HTERT RPE-1 (cell line): ENCODE measurements around the gene GIMAP8.

Source experiments
- in situ Hi-C: fragments of 300-500 bp; cut with MboI; formaldehyde crosslinking; loops from 4 replicates; pipeline ENCODE4 v1.14.3; 2020; ENCODE audit warnings: low sequenced_read_pairs

Gene GIMAP8

DNA sequence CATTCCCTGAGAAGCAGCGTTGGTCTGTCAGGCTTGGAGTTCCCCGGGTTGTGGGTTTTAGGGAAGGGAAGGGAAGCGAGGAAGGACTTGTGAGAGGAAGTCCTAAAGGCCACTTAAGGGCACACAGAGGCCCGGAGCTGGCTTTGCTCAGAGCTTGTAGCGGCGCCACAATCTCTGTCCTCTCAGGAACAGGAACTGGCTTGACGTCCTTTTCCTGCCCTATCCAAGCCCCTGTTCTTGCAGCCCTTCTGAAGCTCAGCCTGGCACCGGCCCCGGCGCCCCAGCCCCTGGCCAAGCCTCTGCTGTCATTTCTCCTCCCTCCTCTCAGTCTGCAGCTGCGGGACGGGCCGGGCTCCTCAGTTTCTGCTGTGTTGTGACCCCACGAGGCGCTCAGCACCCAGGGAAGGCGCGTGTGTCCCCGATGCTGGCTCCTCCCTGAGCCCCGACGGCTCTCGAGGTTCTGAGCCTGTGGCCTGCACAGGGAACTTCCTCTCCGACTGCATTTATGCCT lies at the start of gene GIMAP8:
GIMAP8 (plus strand) TSS at position 140 of the 511 bp plus-strand sequence. CDS start 16,069 bp downstream, outside the sequence.
- in situ Hi-C loops = no loop called here

DNA sequence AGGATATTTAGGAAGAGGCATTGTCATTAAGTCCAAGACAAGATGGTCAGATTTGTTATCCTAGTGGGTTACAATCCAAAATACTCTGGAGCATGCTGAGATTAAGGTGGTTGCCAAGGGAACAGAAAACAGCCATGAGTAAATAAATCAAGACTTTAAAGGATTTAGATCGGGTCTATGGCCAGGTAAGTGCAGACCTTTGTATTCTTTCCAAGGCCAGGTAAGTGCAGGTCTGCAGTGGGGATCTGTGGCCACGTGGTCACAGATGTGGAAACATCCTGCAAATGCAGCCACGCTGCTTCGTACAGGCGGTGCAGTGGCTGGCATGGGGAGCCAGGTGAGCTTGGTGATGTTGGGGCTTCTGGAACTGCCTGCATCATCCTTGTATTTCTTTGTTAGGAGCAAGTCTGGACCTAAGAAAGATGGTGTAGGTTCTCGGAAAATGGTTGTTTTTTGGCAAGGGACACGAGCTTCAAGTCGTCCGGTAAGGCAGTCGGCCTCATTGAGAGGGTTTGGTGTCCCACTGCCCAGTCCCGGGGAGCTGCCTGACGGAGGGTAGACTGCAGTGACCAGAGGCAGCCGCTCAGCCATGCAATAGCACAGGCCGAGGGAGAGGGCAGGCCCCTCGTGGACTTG lies 49.5 kb upstream of the GIMAP8 start:
- in situ Hi-C loops = no loop called here

DNA sequence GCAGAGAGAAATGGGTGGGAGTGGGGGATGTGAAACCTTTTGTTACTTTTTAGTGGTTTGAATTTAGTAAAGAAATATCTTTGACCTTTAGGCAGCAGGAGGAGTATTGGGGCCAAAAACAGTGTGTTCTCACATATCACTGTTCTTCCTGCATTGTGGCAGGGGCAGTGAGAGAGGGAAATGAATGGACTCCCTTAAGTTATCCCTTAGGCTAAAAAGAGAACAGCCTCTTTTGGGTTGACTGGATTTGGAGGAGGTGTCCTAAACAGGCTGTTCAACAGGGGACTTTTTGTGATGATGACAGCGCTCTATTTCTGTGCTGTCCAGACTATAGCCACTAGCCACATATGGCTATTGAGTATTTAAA lies 49.0 kb upstream of the GIMAP8 start:
- in situ Hi-C loops = no loop called here

DNA sequence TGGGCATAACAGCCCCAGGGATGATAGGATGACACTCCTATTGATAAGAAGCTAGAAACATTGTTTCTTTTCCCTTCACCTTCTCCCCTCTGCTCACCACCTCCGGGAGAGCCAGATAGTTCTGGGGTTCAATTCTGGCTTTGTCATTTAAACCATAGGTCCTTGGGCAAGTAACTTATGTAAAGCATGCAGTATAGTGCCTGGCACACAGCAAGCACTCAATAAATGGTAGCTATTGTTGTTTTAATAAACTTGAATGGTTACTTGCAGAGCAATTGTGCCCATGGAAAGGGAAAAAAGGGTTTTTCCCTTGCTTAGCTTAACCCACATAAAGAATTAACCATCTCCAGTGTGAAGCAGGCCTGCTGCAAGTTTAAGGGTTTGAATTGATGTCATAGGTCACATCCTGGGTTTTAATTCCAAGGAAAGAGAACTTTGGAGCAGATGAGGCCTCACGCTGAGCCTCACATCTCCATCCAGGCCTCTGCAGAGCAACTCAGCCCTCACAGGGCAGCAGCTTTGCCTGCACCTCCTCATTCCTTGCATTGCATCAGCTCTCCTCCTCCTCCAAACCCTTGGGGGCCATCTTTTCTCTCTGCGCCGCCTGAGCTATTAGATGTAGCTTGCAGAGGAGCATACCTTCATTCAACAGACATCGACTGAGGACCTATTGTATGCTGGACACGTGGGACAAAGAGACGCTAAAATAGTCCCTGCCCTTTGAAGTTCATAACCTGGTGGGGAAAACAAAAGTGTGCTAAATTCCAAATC lies 48.4 kb upstream of the GIMAP8 start:
- in situ Hi-C loops = no loop called here

DNA sequence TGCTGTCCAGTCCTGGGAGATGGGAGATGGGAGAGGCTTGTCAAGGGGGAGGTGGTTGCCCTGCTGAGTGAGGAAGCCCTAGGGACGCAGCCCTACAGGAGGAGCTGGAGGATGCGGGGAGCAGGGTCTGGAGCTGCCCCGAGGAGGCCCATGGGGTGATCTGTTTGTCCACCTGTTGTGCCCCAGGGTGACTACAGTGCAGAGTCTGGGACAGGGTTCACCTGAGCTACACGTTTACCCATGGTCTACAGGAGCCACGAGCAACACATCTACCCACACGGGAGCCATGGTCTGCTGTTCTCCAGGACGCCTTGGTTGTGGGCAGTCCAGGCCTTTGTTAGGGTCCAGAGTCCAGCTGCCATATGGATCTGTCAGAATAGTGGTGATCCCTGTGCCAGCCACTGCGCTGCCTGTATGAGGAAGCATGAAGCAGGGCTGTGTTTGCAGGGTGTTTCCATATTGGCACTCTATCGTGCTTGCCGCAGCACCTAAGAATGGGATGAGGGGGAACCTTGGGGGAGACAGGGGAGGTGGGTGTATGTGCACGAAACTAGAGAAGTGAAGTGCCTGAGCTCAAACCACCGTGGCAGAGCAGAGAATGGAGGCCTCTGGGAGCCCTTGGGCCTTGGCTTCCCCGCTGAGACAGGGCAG lies 47.6 kb upstream of the GIMAP8 start:
- in situ Hi-C loops = no loop called here

DNA sequence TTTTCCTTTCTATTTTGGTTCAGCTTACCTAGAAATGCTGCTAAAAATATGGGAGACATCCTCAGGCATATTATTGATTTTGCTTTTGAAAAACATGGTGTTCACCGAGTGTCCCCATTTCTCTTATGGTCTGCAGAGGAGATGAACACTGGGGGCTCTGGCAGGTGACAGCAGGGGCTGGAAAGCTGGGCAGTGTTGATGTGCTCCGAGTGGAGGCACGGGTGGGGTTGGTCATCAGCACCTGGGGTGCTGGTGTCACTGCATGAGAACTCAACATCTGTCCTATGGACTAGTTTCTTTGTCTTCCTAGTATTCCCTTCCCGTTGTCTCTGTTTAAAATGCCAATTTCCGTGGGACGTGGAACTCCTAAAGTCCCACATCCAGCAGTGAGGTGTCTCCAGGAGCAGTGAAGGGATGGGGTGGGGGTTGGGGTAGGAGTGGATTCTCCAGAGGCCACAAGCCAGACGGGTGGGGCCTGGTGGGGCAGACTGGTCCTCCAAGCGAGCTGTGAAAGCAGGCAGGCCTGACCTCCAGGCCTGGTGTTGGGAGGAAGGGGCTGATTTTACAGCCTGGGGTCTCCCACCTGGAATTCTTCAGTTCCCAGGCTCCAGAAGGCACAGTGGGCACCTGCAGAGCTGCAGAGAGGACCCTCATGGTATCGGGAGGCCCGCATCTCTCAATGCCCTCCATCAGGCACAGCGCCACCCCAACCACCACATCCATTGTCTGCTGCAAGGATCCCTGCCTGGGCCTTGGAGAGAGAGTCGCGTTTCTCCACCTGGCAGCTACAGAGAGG lies 46.9 kb upstream of the GIMAP8 start:
- in situ Hi-C loops = no loop called here

DNA sequence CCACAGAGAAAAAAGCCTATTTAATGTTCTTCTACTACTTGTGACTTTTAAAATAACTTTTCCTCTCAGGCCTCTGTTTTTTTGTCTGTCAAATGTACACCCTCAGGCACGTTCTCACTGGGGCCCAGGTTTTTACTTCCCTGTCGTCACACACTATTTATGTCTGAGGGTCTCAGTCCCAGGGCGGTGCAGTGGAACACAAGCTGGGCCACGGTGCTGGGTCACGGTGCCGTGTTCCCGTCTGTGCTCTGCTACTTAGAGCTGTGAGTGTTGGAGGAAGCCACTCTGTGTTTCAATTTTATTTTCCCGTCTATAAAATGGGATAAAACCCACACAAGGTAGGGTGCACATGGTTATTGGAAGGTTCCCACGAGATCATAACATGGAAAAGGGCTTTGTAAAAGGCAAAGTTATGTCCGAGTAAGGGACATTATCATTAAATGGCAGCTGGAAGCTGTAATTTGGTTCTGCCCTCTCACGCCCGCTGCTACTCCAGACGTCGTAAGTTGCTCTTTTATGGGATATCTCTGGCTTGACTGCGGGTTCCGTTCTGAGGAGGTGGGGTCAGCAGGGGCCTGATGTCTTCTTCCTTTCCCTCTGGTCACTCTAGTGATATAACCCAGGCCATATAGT lies 46.1 kb upstream of the GIMAP8 start:
- in situ Hi-C loops = no loop called here

DNA sequence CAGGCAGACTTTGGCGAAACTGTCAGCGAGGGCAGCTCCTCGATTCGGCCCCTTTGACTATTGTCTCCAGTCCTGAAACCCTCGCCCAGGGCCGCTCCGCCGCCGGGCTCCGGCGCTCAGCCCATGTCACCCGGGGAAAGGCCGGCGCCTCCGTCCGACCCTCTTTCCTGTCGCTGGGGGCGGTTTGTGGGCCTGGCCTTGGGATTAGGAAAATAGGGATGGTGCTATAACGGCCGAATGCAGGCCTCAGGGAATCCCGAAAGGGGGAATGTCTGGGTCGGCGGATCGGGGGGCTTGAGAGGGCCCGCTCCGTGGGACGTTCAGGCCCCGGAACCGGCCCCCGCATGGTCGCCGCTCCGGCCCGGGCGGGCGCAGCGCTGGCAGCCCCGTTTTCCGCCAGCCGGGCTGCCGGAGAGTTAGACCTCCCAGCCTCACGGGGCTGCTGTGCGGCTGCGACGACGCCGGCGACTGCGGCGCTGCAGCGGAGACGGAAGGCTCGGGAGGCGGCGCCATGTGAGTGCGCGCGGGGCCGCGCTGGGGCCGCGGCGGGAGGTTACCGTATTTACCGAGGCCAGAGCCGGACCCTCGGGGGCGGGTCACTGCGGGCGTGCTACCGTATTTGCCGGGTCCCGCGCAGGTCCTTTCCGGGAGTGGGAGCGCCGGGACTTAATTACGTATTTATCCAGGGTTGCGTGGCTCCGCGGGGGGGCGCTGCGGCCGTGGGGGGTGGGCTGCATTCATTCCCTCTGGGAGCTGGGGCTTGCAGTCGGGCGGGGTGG lies 45.4 kb upstream of the GIMAP8 start:
- in situ Hi-C loops = no loop called here

DNA sequence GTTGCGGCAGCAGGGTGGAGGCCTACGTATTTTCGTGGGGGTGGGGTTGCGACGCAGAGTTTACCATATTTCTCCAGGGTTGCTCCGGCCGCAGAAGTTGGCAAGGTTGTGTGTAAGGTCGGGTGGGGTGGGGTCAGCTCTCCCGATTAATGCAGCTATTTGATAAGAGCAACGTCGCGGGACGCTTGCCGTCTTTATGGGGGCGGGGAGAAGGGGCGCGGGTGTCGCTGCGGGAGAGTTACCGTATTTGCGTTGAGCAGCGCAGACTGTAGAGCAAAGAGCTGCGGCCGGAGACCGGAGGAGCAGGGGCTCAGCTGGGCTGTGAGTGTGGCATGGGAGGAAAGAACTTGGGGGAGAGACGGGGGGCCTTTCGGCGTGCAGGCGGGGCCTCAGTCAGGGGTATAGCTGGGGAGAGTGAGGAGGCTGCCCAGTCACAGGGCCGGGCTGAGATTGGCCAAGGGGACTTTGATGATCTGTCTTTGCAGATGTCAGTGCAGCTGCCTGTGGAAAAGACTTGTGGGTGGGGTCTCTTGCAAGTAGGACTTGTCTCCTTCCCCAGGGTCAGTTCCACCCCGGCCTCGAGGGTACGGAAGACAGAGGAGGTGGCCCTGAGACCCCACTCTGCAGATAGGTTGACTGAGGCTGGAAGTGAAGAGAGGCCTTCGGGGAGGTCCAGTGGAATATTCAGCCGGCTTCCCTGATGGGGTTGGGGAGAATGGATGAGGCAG lies 44.7 kb upstream of the GIMAP8 start:
- in situ Hi-C loops = no loop called here

DNA sequence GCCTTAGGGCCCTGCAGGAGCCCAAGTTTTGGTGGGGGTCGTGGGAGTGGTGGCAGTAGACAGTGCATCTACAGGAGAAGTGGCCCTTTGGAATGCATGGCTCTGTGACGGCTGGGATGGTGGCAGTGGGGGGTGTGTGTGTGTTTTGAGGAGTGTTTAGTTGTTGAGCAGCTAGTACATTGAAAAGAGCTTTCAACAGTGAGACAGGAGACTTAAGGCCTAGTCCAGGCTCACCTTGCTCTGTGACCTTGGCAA lies 44.2 kb upstream of the GIMAP8 start:
- in situ Hi-C loops = no loop called here

DNA sequence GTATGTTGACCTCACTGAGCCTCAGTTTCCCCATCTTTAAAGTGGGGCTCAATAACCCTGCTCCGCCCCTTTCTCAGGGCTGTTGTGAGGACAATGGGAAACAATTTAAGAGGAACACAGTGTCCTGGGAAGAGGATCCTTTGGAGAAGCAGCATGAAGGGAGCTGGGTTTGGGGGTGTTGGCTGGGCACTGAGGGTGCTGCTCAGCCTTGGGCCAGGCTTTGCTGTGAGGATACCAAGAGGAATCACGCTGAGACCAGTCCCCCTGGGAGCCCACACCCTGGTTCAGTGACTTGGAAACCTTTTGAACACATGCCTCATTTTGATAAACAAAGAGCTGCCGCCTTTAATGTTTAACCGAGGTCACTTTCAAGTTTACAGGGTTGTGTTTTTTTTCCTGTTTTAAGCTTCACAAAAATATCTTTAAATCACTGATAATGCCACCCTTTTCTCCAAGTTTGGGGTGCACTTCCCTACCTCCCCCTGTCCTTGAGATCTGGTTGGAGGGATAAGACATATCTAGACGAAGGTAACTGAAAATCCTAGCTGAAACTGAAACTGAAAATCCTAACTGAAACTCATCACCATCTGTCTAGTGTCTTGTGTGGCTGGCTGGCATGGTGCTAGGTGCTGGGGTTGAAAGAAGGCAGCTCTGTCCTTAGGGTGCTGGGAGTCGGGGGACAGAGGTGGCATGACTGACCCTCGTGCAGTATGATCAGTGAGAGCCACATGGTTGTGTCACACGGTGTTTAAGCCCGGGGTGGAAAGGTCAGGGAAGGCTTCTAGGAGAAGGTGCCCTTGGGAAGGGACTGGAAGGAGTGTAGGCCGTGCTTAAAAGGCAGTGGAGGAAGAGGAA lies 43.6 kb upstream of the GIMAP8 start:
- in situ Hi-C loops = no loop called here

DNA sequence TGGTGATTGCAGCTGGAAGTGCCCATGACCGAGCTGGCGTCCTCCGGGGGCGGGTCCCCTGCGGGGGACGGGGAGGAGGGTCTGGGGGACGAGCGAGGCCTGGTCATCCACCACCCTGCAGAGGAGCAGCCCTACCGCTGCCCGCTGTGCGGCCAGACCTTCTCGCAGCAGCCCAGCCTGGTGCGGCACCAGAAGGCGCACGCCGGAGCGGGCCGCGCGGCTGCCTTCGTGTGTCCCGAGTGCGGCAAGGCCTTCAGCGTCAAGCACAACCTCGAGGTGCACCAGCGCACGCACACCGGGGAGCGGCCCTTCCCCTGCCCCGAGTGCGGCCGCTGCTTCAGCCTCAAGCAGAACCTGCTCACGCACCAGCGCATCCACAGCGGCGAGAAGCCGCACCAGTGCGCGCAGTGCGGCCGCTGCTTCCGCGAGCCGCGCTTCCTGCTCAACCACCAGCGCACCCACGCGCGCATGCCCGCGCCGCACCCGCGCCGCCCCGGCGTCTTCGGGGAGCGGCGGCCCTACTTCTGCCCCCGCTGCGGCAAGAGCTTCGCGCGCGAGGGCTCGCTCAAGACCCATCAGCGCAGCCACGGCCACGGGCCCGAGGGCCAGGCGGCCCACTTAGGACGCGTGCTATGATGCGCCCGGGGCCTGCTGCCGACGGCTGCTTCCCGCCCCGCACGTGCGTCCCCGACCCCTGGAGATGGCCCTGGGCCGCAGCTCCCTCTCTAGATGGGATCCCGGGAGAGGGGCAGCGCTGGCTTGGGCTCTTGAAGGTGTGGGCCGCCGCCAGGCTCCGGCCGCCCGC lies 42.6 kb upstream of the GIMAP8 start:
- in situ Hi-C loops = no loop called here

DNA sequence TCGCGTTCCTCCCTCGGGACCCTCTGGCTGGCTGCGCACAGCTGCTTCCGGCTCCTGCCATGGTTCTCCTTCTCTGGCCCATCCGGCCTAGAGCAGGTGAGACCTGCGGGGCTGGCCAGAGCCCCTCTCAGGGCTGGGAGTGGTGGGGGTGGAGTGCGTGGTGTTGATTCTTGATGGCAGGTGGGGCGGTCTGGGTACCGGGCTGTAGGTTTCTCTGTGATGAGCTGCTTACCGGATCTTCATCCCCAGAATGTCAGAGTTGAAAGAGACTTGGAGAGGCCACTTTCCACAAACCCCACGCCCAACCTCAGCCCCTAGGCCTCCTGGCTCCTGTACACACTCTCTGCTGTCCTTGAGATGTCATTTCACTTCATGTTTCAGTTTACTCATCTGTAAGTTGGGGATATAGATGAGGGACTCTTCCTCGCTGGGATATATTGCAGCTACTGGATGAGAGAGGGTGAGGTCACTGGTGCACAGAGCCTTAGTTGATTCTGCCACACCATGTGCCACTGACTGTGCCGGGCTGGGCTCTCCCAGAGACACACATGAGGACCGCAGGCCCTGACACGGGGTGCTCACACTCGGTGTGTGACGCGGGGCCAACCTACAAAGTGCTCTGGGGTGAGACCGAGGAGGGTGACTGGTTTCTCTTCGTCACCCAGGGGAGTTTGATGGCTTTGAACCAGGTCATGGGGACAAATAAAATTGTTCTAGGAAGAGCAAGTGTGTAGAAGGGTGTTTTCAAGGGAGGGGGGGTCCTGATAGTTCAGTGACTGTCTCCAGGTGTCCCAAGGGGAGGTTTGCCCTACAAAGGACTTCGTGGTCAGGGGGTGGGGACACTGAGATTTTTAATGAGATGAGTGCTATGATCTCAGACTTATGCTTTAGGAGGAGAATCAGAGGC lies 41.8 kb upstream of the GIMAP8 start:
- in situ Hi-C loops = no loop called here

DNA sequence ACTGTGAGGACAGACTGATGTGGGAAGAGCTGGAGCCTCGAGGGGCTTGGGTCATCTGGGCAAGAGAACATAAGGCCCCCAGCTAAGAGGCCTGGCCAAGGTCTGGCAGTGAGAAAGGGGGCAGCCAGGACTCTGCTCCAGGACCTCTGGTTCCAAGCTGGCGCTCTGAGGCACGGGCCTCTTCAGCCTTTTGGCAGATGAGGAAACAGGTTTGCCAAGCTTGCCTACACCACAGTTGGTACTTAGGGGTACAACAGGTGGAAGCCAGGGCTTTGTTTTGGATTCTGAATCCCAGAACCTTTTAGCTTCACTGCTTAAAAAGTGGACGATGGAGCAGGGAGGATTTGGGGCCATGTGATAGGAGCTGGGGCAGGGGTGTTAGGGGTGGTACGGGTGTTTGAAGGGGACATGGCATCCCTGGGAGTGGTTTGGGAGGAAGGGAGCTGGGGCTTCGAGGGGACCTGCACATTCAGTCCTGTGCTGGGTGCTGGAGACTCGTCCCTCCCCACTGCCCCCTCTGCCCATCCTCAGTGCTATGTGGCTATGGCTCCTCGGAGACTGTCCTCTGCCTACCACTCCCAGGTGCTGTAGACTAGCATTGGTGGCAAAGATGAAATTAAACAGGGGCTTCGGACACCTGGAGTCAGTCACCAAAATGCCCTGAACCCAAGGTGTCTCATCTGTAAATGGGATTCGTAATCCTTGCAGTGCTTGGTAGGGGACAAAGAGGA lies 41.0 kb upstream of the GIMAP8 start:
- in situ Hi-C loops = no loop called here

DNA sequence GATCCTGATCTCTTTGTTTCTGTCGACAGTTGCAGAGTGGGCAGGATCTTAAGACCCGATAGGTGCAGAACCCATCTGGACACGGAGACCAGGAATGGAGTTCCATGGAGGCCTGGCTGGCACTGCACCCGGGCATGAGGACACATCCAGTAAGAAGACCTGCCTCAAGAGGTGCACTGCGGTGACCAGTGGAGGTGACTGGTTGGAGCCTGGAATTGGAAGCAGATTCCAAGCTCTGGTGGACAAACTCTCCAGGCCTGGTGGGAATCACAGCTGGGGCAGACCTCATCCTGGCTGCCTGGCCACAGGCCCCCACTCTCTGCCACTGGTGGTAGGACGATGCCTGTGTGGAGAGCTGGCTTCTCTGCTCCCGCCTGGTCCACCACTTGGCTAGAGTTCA lies 40.3 kb upstream of the GIMAP8 start:
- in situ Hi-C loops = no loop called here

DNA sequence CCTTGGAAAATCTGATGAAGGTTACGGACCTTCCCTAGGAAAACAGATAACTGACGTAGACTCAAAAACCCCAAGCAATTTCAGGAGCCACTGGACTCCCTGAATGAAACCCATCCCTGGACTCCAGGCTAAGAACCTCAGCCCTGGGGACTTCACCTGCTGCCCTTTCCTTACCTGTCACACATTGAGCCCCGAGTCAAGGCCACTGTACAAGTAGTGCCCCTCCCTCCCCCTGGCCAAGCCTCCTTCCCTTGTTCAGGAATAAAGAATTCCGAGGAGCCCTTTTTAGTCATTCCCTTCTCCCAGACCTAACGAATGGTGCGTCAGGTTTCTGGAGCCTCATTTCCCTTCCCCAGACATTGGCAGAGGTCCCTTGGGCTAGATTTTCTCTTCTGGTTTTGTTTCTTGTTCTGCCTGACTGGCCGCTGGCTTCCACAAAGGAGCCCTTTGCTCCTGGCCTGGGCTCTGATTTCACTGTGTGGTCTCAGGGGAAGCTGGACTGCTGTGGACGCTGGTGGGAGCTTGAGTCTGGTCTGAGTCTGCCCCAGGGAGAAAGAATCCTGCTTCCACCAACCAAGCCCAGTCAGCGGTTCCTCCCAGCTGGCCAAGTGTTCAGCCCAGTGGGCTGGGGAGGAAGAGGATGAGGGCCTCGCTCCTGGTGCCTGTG lies 39.6 kb upstream of the GIMAP8 start:
- in situ Hi-C loops = no loop called here
